HG02870 (cell line): ENCODE data around the gene FEZ2.
A peak's percentile ranks its signal among the peaks of the same experiment; 100 is the strongest.

Experiments used
- ATAC-seq: cut with Tn5 transposase; IDR thresholded peaks from one replicate; pipeline ENCODE4 v1.9.1; 2021; ENCODE audit warnings: mild to moderate bottlenecking, moderate library complexity; ENCODE audit not compliant: unreplicated experiment

FEZ2 gene

GRCh38 chr2:36587556-36587955, 10.4 kb downstream of the FEZ2 start:
- ATAC-seq, result no peak

GRCh38 chr2:36587101-36587500, 10.9 kb downstream of the FEZ2 start:
- no peak for ATAC-seq

- no peak for ATAC-seq
Measured at GRCh38 chr2:36586672-36587071, 11.3 kb downstream of the FEZ2 start.

- ATAC-seq, result no peak
Measured at GRCh38 chr2:36584148-36584794, 13.7 kb downstream of the FEZ2 start.

GRCh38 chr2:36582951-36583350, 15.0 kb downstream of the FEZ2 start:
- ATAC-seq, result no peak

GRCh38 chr2:36582538-36582937, 15.4 kb downstream of the FEZ2 start:
- no peak for ATAC-seq

GRCh38 chr2:36579297-36579664, 18.7 kb downstream of the FEZ2 start:
- ATAC-seq, result no peak

- peak; percentile 48 for ATAC-seq
Measured at GRCh38 chr2:36578343-36579296, 19.3 kb downstream of the FEZ2 start.

GRCh38 chr2:36577884-36578283, 20.1 kb downstream of the FEZ2 start:
- no peak for ATAC-seq

- ATAC-seq, result no peak
Measured at GRCh38 chr2:36574560-36574959, 23.4 kb downstream of the FEZ2 start.

GRCh38 chr2:36573165-36573564, 24.8 kb downstream of the FEZ2 start:
- no peak for ATAC-seq

- ATAC-seq, result no peak
Measured at GRCh38 chr2:36572719-36573059, 25.3 kb downstream of the FEZ2 start.

- ATAC-seq, result no peak
Measured at GRCh38 chr2:36572054-36572718, 25.8 kb downstream of the FEZ2 start.

- no peak for ATAC-seq
Measured at GRCh38 chr2:36570416-36570815, 27.6 kb downstream of the FEZ2 start.

GRCh38 chr2:36569267-36569856, 28.6 kb downstream of the FEZ2 start:
- no peak for ATAC-seq

- no peak for ATAC-seq
Measured at GRCh38 chr2:36568516-36569246, 29.3 kb downstream of the FEZ2 start.

- ATAC-seq, result no peak
Measured at GRCh38 chr2:36567711-36568408, 30.1 kb downstream of the FEZ2 start.

GRCh38 chr2:36566887-36567286, 31.1 kb downstream of the FEZ2 start:
- ATAC-seq, result no peak

- no peak for ATAC-seq
Measured at GRCh38 chr2:36565712-36566111, 32.3 kb downstream of the FEZ2 start.

- ATAC-seq, result no peak
Measured at GRCh38 chr2:36564377-36564930, 33.5 kb downstream of the FEZ2 start.
